H9 (cell line): Measurements from ENCODE around the gene PC. TPM values are rescaled to one million over a fixed set of nuclear protein-coding genes. Genes with fewer than 3 reads are reported as not detected.
"Not testable (repeated sequence)": the region's sequence is repeated elsewhere in the genome, so short reads cannot be mapped to it uniquely, and the experiment has no call there.

Source experiments
- DNase-seq: peaks from one replicate; pipeline ENCODE4 v3.0.0-alpha.2; 2017
- H2AFZ ChIP-seq: one replicate; pipeline ENCODE4 v1.6.1; 2013; ENCODE audit warnings: mild to moderate bottlenecking, low read length, control low read depth, moderate library complexity
- H2AK5ac ChIP-seq: 2 replicates; pipeline ENCODE4 v1.6.1; 2013; ENCODE audit warnings: low read length, control low read depth, mixed read lengths; ENCODE audit not compliant: insufficient read length
- H2BK120ac ChIP-seq: one replicate; pipeline ENCODE4 v1.6.1; 2013; ENCODE audit warnings: low read depth, mild to moderate bottlenecking, low read length, control low read depth, inconsistent platforms; ENCODE audit not compliant: poor library complexity, severe bottlenecking
- H2BK12ac ChIP-seq: 2 replicates; pipeline ENCODE4 v1.6.1; 2013; ENCODE audit warnings: low read length, control low read depth, mixed read lengths, low read depth; ENCODE audit not compliant: insufficient read length
- H2BK15ac ChIP-seq: 2 replicates; pipeline ENCODE4 v1.6.1; 2013; ENCODE audit warnings: low read depth, low read length, control low read depth
- H2BK20ac ChIP-seq: one replicate; pipeline ENCODE4 v1.6.1; 2013; ENCODE audit warnings: low read depth, mild to moderate bottlenecking, low read length, control low read depth, inconsistent platforms; ENCODE audit not compliant: poor library complexity, severe bottlenecking
- H2BK5ac ChIP-seq: 2 replicates; pipeline ENCODE4 v1.6.1; 2013; ENCODE audit warnings: low read length, control low read depth, mixed read lengths; ENCODE audit not compliant: insufficient read length
- H3K14ac ChIP-seq: 2 replicates; pipeline ENCODE4 v1.6.1; 2013; ENCODE audit warnings: low read length, control low read depth; ENCODE audit not compliant: insufficient read depth
- H3K18ac ChIP-seq: 2 replicates; pipeline ENCODE4 v1.6.1; 2013; ENCODE audit warnings: low read depth, mild to moderate bottlenecking, mixed read lengths, low read length, control low read depth; ENCODE audit not compliant: insufficient read length
- H3K23ac ChIP-seq: 2 replicates; pipeline ENCODE4 v1.6.1; 2013; ENCODE audit warnings: low read length, control low read depth, mixed read lengths, low read depth; ENCODE audit not compliant: insufficient read length
- H3K23me2 ChIP-seq: 2 replicates; pipeline ENCODE4 v1.6.1; 2013; ENCODE audit warnings: low read depth, mild to moderate bottlenecking, mixed read lengths, low read length, control low read depth; ENCODE audit not compliant: insufficient read length, poor library complexity, severe bottlenecking
- H3K27ac ChIP-seq: 2 replicates; pipeline ENCODE4 v1.5.1; 2013; ENCODE audit warnings: low read length, control low read depth, mixed read lengths, low read depth; ENCODE audit not compliant: insufficient read length
- H3K27me3 ChIP-seq: 2 replicates; pipeline ENCODE4 v1.6.1; 2013; ENCODE audit warnings: low read length, control low read depth, inconsistent platforms; ENCODE audit not compliant: insufficient read depth
- H3K4ac ChIP-seq: 2 replicates; pipeline ENCODE4 v1.6.1; 2013; ENCODE audit warnings: low read depth, mild to moderate bottlenecking, control low read depth, inconsistent platforms, low read length, moderate library complexity
- H3K4me1 ChIP-seq: 2 replicates; pipeline ENCODE4 v1.6.1; 2013; ENCODE audit warnings: low read length, control low read depth, inconsistent platforms; ENCODE audit not compliant: insufficient read depth
- H3K4me2 ChIP-seq: 2 replicates; pipeline ENCODE4 v1.6.1; 2013; ENCODE audit warnings: low read length, control low read depth, mixed read lengths; ENCODE audit not compliant: insufficient read length, insufficient read depth
- H3K56ac ChIP-seq: 2 replicates; pipeline ENCODE4 v1.6.1; 2013; ENCODE audit warnings: low read depth, mild to moderate bottlenecking, mixed read lengths, low read length, control low read depth; ENCODE audit not compliant: insufficient read length
- H3K79me1 ChIP-seq: 2 replicates; pipeline ENCODE4 v1.6.1; 2013; ENCODE audit warnings: low read depth, mild to moderate bottlenecking, moderate library complexity, low read length, control low read depth, inconsistent platforms; ENCODE audit not compliant: insufficient read depth, poor library complexity, severe bottlenecking
- H3K79me2 ChIP-seq: 2 replicates; pipeline ENCODE4 v1.6.1; 2013; ENCODE audit warnings: low read length, control low read depth, inconsistent platforms; ENCODE audit not compliant: insufficient read depth
- H3K9ac ChIP-seq: 2 replicates; pipeline ENCODE4 v1.6.1; 2013; ENCODE audit warnings: low read length, control low read depth, mixed read lengths; ENCODE audit not compliant: insufficient read length; ENCODE audit errors: extremely low read depth
- H3K9me3 ChIP-seq: one replicate; pipeline ENCODE4 v1.6.1; 2013; ENCODE audit warnings: low read depth, low read length, inconsistent platforms; ENCODE audit not compliant: control insufficient read depth
- H3T11ph ChIP-seq: one replicate; pipeline ENCODE4 v1.6.1; 2013; ENCODE audit warnings: mild to moderate bottlenecking, low read length, control low read depth, inconsistent platforms
- H4K20me1 ChIP-seq: one replicate; pipeline ENCODE4 v1.6.1; 2013; ENCODE audit not compliant: control insufficient read depth, insufficient read length, insufficient read depth
- H4K5ac ChIP-seq: 2 replicates; pipeline ENCODE4 v1.6.1; 2013; ENCODE audit warnings: low read depth, mild to moderate bottlenecking, mixed read lengths, low read length, control low read depth; ENCODE audit not compliant: insufficient read length
- H4K8ac ChIP-seq: replicated peaks from 2 replicates; pipeline ENCODE4 v1.6.1; 2013; ENCODE audit warnings: low read length, control low read depth, mixed read lengths, low read depth; ENCODE audit not compliant: insufficient read length
- H4K91ac ChIP-seq: 2 replicates; pipeline ENCODE4 v1.6.1; 2013; ENCODE audit warnings: low read depth, mild to moderate bottlenecking, moderate library complexity, mixed read lengths, low read length, control low read depth; ENCODE audit not compliant: insufficient read length
- H3K27ac Mint-ChIP-seq, 3 experiments: 2 replicates in 2 of 3; 3 replicates in 1 of 3; pipeline ENCODE4 v1.8.0; 2020 to 2021; ENCODE audit warnings: mixed read lengths in 3 of 3, mild to moderate bottlenecking in 1 of 3, moderate library complexity in 1 of 3
- H3K27me3 Mint-ChIP-seq: 2 replicates; pipeline ENCODE4 v1.8.0; 2021; ENCODE audit warnings: low read depth, mild to moderate bottlenecking, moderate library complexity, mixed read lengths
- H3K36me3 Mint-ChIP-seq, 3 experiments: 2 replicates in 2 of 3; 3 replicates in 1 of 3; pipeline ENCODE4 v1.8.0; 2020 to 2021; ENCODE audit warnings: low read depth in 3 of 3, mixed read lengths in 3 of 3; ENCODE audit not compliant: insufficient read depth in 1 of 3
- H3K4me1 Mint-ChIP-seq, 2 experiments: 2 replicates each; pipeline ENCODE4 v1.8.0; 2020; ENCODE audit warnings: mixed read lengths in 2 of 2
- H3K4me3 Mint-ChIP-seq, 2 experiments: 2 replicates in 1 of 2; 3 replicates in 1 of 2; pipeline ENCODE4 v1.8.0; 2020 to 2021; ENCODE audit warnings: mild to moderate bottlenecking in 2 of 2, mixed read lengths in 2 of 2, moderate library complexity in 1 of 2
- H3K9me3 Mint-ChIP-seq, 2 experiments: 2 replicates in 1 of 2; 3 replicates in 1 of 2; pipeline ENCODE4 v1.8.0; 2020; ENCODE audit warnings: mild to moderate bottlenecking in 2 of 2, mixed read lengths in 2 of 2, moderate library complexity in 1 of 2
- CTCF ChIP-seq: fragments of 200-600 bp; sonication (generic); conservative IDR thresholded peaks from 3 replicates; pipeline ENCODE4 v1.8.0; 2021; ENCODE audit warnings: antibody characterized with exemption, mild to moderate bottlenecking
- WGBS: extraction: QIAGEN DNeasy Blood & Tissue Kit; methylation state at CpG from one replicate; pipeline ENCODE4 v1.1.7; 2013; ENCODE audit warnings: missing lambda C conversion rate, low lambda C conversion rate, mixed read lengths; ENCODE audit not compliant: insufficient read length; ENCODE audit errors: extremely low coverage; 5-methylcytosine and 5-hydroxymethylcytosine counted together
- total RNA-seq: library from RNA; stranded (reverse); gene quantifications from 2 replicates; pipeline ENCODE4 v1.2.1, GENCODE V29; 2021

Gene PC
- total RNA-seq, 1 experiment from 2014 or later, result 32.6 TPM

GRCh38 chr11:66962247-66962646 is 4.1 kb upstream of the PC start:
- H3K27me3 ChIP-seq, result no peaks in the 10 kb centered on the region
- peaks cover 16 to 18% of the 10 kb centered on the region in 2 experiments for H3K4me1 Mint-ChIP-seq
- H3K14ac ChIP-seq, result no peak overlapping the region
- H3K79me1 ChIP-seq, result no peaks in the 10 kb centered on the region
- no peak overlapping the region for H2BK15ac ChIP-seq
- H3K27ac Mint-ChIP-seq, result no peak overlapping the region
- H3K4me2 ChIP-seq, result no peak overlapping the region
- no peak overlapping the region for H4K5ac ChIP-seq
- no peak for TF ChIP-seq CTCF
- DNase-seq, result no peak
- H3K18ac ChIP-seq, result no peak overlapping the region
- no peaks in the 10 kb centered on the region for H3K79me2 ChIP-seq
- H2AFZ ChIP-seq, result no peak overlapping the region
- no peak overlapping the region for H3K56ac ChIP-seq
- no peak overlapping the region for H2BK120ac ChIP-seq
- no peak overlapping the region for H3K23ac ChIP-seq
- H3K27me3 Mint-ChIP-seq, result peaks cover 16% of the 10 kb centered on the region
- no peaks in the 10 kb centered on the region for H3K9me3 Mint-ChIP-seq
- H4K91ac ChIP-seq, result no peak overlapping the region
- H3K9ac ChIP-seq, result no peak overlapping the region
- no peak overlapping the region for H3K4ac ChIP-seq
- no peak overlapping the region for H2BK12ac ChIP-seq
- H3K4me1 ChIP-seq, result no peaks in the 10 kb centered on the region
- no peak overlapping the region for H4K8ac ChIP-seq
- H4K20me1 ChIP-seq, result no peaks in the 10 kb centered on the region
- no peak overlapping the region for H2BK20ac ChIP-seq
- H2AK5ac ChIP-seq, result no peak overlapping the region
- H3K36me3 Mint-ChIP-seq, result no peaks in the 10 kb centered on the region
- H3K4me3 Mint-ChIP-seq, result no peak overlapping the region
- no peak overlapping the region for H2BK5ac ChIP-seq
- no CpG with 5 or more reads among the region's 2 CpGs for WGBS
- H3T11ph ChIP-seq, result no peak overlapping the region
- no peak overlapping the region for H3K27ac ChIP-seq
- no peaks in the 10 kb centered on the region for H3K23me2 ChIP-seq
- no peaks in the 10 kb centered on the region for H3K9me3 ChIP-seq

GRCh38 chr11:66961691-66962213 is 3.6 kb upstream of the PC start:
- H3K27ac ChIP-seq, H4K5ac ChIP-seq, H3K23me2 ChIP-seq, H4K8ac ChIP-seq, H3K56ac ChIP-seq, H2AFZ ChIP-seq, H3K4ac ChIP-seq, H3K79me2 ChIP-seq, H3K27ac Mint-ChIP-seq, H3K4me1 ChIP-seq, H3K4me2 ChIP-seq, H2BK120ac ChIP-seq, DNase-seq, H4K20me1 ChIP-seq, H4K91ac ChIP-seq, H3K9me3 ChIP-seq, H2BK5ac ChIP-seq, H2BK12ac ChIP-seq, H3K9me3 Mint-ChIP-seq, H3T11ph ChIP-seq, H3K27me3 ChIP-seq, H2BK20ac ChIP-seq, H3K18ac ChIP-seq, H3K23ac ChIP-seq, H3K4me3 Mint-ChIP-seq, H3K14ac ChIP-seq, H3K79me1 ChIP-seq, H3K36me3 Mint-ChIP-seq, H2BK15ac ChIP-seq, H3K9ac ChIP-seq, H2AK5ac ChIP-seq: not testable (repeated sequence)
- H3K4me1 Mint-ChIP-seq, result peaks cover 21 to 23% of the 10 kb centered on the region in 2 experiments
- WGBS, result no CpG with 5 or more reads among the region's 5 CpGs
- H3K27me3 Mint-ChIP-seq, result peaks cover 16% of the 10 kb centered on the region
